ENCODE measurements around the gene ARHGEF38.

GRCh38 chr4:105698607-105699006 is 146.2 kb downstream of the ARHGEF38 start:
- no peak for TF ChIP-seq POLR2A (IDR thresholded peaks at IDR 0.05; ENCODE audit: low read depth, low read length)
- TF ChIP-seq POLR2AphosphoS5 (IDR thresholded peaks at IDR 0.05; ENCODE audit: low read depth, low read length) = no peak
- TF ChIP-seq TAF1 (IDR thresholded peaks at IDR 0.05; ENCODE audit: low read depth, low read length) = no peak
- TF ChIP-seq POU2F2 (IDR thresholded peaks at IDR 0.05; ENCODE audit: low read depth, low read length) = no peak

All from GM12891 (cell line).